Adipose tissue (tissue), 3 donors: ENCODE data around the gene ADORA1. TPM values are rescaled to one million over a fixed set of nuclear protein-coding genes. Genes with fewer than 3 reads are reported as not detected.

ENCODE experiments used
- H3K27ac ChIP-seq: one replicate; pipeline ENCODE4 v1.5.1; 2013; ENCODE audit warnings: low read depth, low read length
- WGBS, 3 donors: extraction: QIAGEN DNeasy Blood & Tissue Kit; methylation state at CpG; one replicate each; pipeline ENCODE4 v1.1.7; 2013; 5-methylcytosine and 5-hydroxymethylcytosine counted together
- polyA plus RNA-seq, 3 donors: library from polyadenylated mRNA; stranded (reverse); fragments of 200-250 nt; gene quantifications; one replicate each; pipeline ENCODE4 v1.2.3, GENCODE V29; 2013
- donor health status: healthy with polysubstance abuse.
- donor health status: Bipolar disorder and iron deficiency.
- donor health status: healthy.

Gene ADORA1
- polyA plus RNA-seq, 3 donors: 3.8 to 10.1 (median 9.8) TPM

- 70 to 93% (median 92%) methylated on average over 4 of the region's 4 CpGs for WGBS, 3 donors
- no peak overlapping the region for H3K27ac ChIP-seq
These were observed 36.4 kb upstream of the ADORA1 start for GRCh38 chr1:203091199-203091477.

- H3K27ac ChIP-seq: no peak overlapping the region
- 62 to 83% (median 82%) methylated on average over 6 of the region's 6 CpGs for WGBS, 3 donors
These were observed 35.7 kb upstream of the ADORA1 start for GRCh38 chr1:203091761-203092330.

- WGBS, 3 donors: 47 to 95% (median 92%) methylated on average over 1 of the region's 1 CpG
These were observed 33.6 kb upstream of the ADORA1 start for GRCh38 chr1:203093754-203094410.

DNA sequence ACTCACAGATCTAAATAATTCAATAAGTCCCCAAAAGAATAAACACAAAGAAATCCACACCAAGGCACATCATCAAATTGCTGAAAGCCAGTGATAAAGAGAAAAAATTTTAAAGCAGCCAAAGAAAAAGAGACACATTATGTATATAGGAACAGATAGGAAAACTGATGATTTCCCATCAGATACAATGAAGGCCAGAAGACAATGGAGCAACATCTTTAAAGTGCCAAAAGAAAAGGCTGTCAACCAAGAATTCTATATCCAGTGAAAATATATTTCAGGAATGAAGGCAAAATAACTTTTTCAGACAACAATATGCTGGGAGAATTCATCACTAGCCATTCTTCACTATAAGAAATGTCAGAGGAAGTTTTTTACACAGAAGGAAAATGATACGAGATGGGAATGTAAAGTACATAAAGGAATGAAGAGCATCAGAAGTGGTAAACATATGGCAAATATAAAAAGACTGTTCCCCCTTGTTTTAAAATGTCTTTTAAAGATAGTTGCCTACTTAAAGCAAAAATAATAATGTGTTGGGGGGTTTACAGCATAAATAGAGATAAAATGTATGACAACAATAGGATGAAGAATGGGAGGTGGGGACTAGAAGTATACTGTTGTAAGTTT, 32.4 kb upstream of the ADORA1 start:
- no peak overlapping the region for H3K27ac ChIP-seq
- whole genome bisulfite sequencing, 3 donors: 88 to 100% (median 96%) methylated on average over 1 of the region's 1 CpG

More at GRCh38 chr1:203093754-203094410, 33.6 kb upstream of the ADORA1 start:
- no peak overlapping the region for H3K27ac ChIP-seq

GRCh38 chr1:203096566-203096965, 31.0 kb upstream of the ADORA1 start:
- H3K27ac ChIP-seq: no peak overlapping the region

GRCh38 chr1:203097001-203097400, 30.5 kb upstream of the ADORA1 start:
- H3K27ac ChIP-seq: no peak overlapping the region
- WGBS, 3 donors: 59 to 80% (median 76%) methylated on average over 1 of the region's 1 CpG

DNA sequence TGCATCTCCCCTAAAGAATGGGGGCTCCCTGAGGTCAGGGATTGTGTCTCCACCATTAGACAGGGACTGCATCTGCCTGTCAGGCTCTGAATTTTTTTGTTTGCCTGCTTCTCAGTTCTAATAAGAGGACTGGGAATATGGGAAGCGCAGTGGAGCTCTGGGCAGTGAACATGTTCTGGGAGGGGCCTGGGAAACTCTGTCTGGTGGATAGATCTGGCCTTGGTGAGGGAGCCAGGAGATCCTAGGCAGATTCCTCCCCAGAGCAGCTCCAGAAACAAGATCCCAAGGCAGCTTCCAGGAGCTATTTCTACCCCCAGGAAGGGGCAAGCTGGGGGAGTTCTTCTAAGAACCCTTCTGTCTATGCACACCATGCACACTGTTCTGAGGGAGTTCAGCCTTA, 29.1 kb upstream of the ADORA1 start:
- WGBS, 3 donors: 73 to 90% (median 75%) methylated on average over 1 of the region's 1 CpG
- H3K27ac ChIP-seq: no peak overlapping the region

DNA sequence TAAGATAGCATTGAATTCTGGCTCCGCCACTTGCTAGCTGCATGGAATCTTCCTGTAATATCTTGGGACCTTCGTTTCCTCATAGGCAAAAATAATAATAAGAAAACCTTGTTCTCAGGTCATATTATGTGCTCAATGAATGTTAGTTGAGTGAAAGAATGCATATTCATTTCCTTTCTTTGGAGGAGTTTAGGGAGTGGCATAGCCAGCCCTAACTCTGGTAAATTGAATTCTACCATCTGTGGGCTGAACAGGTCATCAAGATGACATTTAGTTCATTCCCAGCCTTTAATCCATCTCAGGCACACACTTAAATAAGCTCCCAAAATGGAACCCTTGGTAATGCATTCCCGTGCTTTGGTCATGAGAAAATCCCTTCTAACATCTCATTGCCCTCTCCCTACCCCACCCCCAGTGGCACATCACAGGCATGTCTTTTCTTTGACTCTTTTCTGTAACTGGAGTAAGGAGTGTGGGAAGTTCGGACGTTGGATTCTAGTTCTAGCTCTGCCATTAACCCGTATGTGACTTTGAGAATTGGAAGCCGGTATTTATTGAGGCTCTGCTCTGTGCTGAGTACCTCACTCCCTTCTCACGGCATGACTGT, 28.5 kb upstream of the ADORA1 start:
- 82 to 87% (median 86%) methylated on average over 8 of the region's 8 CpGs for WGBS, 3 donors
- H3K27ac ChIP-seq: no peak overlapping the region

DNA sequence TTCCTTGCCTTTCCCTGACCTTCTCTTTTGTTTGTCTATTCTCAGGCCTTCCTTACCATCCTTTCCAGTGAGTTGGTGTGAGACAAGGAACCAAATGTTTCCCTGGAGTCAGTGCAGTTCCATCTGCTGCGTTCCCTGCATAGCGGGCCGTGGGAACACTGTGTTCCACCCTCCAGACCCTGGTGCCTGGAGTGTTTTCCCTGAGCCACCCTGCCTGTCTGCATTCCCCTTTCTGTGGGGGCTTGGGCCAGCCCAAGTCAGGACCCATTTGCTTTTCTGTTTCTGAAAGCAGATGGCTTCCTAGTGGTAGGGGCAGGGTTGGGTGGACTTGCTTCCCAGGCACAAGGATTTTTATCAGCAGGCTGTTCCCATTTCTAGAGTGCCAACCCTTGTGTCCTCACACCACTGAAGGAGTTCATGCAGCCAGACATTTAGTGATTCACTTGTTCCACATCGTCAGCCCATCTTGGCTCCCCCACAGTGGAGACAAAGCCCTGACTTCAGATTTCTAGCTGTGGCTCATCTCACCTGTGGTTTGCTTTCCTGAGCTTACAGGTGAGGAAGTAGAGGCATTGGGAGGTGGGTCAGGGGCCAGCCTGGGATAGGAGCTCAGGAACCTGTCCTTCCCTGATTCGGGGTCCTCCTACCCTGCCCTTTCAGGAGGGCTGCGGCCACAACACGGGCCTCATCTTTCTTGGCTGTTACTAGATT, 27.6 kb upstream of the ADORA1 start:
- no peak overlapping the region for H3K27ac ChIP-seq
- 84 to 90% (median 88%) methylated on average over 7 of the region's 7 CpGs for WGBS, 3 donors

DNA sequence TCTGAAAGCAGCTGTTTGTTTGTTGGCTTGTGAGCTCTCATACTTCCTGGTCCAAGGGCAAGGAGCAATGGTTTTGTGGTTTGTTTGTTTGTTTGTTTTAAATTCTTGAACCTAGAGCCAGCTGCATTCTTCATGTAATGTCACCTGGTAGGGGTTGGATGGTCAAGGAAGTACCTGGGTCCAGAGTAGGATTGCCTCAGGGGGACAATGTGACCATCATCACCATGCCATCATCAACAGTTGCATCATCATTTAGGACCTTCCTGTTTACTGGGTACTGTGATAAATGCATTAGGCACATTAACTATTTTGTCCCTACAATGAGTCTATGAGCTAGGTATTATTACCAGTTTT, 27.0 kb upstream of the ADORA1 start:
- no peak overlapping the region for H3K27ac ChIP-seq

DNA sequence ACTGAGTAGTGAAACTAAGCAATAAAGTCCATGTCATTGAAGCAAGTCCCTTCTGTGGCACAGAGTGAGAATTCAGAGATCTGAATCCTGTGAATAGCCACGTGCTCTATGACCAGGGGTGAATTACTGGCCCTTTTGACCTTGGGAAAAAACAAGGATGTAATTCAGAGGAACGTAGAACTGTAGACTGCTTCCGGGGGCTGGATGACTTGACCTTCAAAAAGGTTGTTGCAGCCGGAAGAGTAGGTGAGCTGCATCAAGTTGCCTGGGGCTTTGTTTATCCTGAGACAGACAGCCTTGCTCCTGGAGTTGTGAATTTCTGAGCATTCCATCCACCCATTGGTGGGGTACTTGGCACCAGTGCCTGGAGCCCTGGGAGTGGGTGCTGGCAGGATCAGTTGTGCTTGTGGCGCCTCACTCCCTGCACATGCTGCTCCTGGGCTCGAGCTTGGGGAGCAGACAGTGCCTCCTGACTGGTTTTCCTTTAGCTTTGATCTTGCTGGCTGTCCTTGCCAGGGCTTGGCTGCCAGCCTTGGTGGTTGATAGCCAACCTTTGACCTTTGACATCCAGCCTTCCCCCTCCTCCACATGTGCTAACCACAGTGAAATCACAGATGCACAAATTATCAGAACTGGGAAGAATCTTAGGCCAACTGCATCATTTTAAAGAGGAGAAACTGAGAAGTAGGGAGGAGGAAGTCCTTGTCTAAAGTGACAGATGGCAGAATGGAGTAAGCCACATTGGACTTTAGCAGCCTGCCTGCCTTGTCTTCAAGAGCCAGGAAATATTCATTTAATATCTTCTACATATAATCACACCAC, 25.5 kb upstream of the ADORA1 start:
- 45 to 76% (median 69%) methylated on average over 6 of the region's 6 CpGs for WGBS, 3 donors
- no peak overlapping the region for H3K27ac ChIP-seq

DNA sequence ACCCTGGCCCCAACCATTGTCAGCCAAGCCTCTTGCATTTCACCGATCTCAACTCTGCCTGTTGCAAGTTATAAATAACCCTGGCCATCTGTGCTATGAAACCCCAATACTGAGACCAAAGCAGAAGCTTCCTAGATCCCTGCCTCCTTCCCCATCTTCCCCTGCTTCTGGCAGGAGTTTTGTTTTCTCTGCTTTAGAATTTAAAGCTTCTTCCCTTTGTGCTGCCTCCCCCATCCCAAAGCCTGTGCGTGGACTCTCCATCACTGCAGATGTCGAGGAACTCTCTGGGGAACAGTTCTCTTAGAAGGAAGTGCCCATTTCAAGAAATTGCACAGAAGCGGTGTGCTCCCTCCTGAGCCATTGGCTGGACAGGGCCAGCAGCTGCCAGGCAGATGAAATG, 24.3 kb upstream of the ADORA1 start:
- no peak overlapping the region for H3K27ac ChIP-seq
- WGBS, 3 donors: 55 to 66% (median 60%) methylated on average over 4 of the region's 4 CpGs

GRCh38 chr1:203103829-203104495, 23.6 kb upstream of the ADORA1 start:
- WGBS, 3 donors: 81 to 88% (median 86%) methylated on average over 6 of the region's 6 CpGs
- H3K27ac ChIP-seq: no peak overlapping the region

GRCh38 chr1:203104789-203105390, 22.6 kb upstream of the ADORA1 start:
- no peak overlapping the region for H3K27ac ChIP-seq

DNA sequence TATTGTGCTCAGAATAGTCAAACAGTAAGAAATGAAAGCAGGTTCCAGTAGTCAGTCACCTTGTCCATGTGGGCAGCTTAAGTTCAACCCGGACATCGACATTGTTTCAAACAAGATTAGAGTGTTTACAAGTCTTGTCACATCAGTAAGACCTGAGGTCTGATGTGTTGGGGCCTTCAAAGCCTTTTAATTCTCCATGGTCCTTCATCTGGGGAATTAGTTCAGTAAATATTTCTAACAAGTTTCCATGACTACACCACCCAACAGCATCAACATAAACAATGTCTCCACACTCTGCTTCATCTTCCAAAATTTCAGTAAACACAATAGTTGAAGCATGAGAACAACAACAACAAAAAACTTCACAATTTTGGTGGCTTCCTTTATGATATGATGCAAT, 15.1 kb upstream of the ADORA1 start:
- WGBS, 3 donors: 29 to 57% (median 36%) methylated on average over 2 of the region's 2 CpGs
- no peak overlapping the region for H3K27ac ChIP-seq

DNA sequence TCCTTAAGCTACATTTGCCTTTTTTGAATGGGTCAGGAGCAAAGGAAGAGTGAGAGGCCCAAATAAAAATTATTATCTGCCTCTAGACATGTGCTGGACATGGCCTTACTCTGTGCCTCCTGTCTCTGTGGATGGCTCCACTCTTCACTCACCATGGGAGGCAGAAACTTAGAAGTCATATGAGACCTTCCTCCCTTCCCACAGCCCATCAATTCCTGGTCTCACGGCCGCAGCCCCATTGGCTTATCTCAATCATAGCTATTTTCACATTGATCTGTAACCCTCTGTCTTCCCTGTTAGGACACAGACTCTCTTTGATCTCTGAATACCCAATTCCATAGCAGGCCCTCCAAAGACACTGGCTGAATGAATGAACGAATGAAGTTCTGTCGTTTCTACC, 14.2 kb upstream of the ADORA1 start:
- WGBS, 3 donors: 63 to 84% (median 67%) methylated on average over 4 of the region's 4 CpGs
- H3K27ac ChIP-seq: no peak overlapping the region

- WGBS, 3 donors: 61 to 81% (median 79%) methylated on average over 7 of the region's 7 CpGs
These were observed 13.3 kb upstream of the ADORA1 start for GRCh38 chr1:203114202-203114601.

More at GRCh38 chr1:203114202-203114601, 13.3 kb upstream of the ADORA1 start:
- no peak overlapping the region for H3K27ac ChIP-seq
